Measurements from ENCODE around the gene CES3. TPM values are rescaled to one million over a fixed set of nuclear protein-coding genes. Genes with fewer than 3 reads are reported as not detected.
A peak's percentile ranks its signal among the peaks of the same experiment; 100 is the strongest.

CES3 gene
- total RNA-seq, 4 donors from 2014 or later = 10.3 to 30.3 (median 12.9) TPM

GRCh38 chr16:66918803-66919568, 42.1 kb upstream of the CES3 start, which contains the start of gene CDH16:
Gene CDH16, minus strand, starts transcription at chr16:66918885. Its CDS starts 820 bp downstream, at chr16:66918065.
- H3K36me3 ChIP-seq = peaks cover 0 to 12% of the 10 kb centered on the region in 2 donors
- TF ChIP-seq POLR2A (IDR thresholded peaks at IDR 0.05) (peak; percentile 20 to 37), CTCF (IDR thresholded peaks at IDR 0.05 in 4 of 5, conservative IDR thresholded peaks at IDR 0.05 in 1 of 5) (no peak)
- no peak within 1 kb of the TSS for H3K4me3 ChIP-seq
- H3K9me3 ChIP-seq = no peaks in the 10 kb centered on the region
- in situ Hi-C loops (cut with MboI; ENCODE audit: low sequenced_read_pairs in 4 of 4) = no loop called here
- no peaks in the 10 kb centered on the region for H3K27me3 ChIP-seq
- peak in 1 of 2 donors; percentile 76 for DNase-seq
- peak; percentile 37 to 46 for ATAC-seq
- intact Hi-C loops (cut with DNase I; ENCODE audit: low total_unique reads) = no loop called here
- H3K27ac ChIP-seq = peak within 1 kb of the TSS; percentile 91 to 99 (median 96)
- peaks cover 33 to 47% of the 10 kb centered on the region in 2 donors for H3K4me1 ChIP-seq

GRCh38 chr16:66919569-66920298, 41.3 kb upstream of the CES3 start:
- no peak for DNase-seq
- TF ChIP-seq CTCF (IDR thresholded peaks at IDR 0.05 in 4 of 5, conservative IDR thresholded peaks at IDR 0.05 in 1 of 5) = no peak
- peak; percentile 12 to 15 for TF ChIP-seq POLR2A (IDR thresholded peaks at IDR 0.05)
- intact Hi-C loops (cut with DNase I; ENCODE audit: low total_unique reads) = no loop called here
- H3K27me3 ChIP-seq = no peaks in the 10 kb centered on the region
- peaks cover 33 to 54% of the 10 kb centered on the region in 2 donors for H3K4me1 ChIP-seq
- H3K9me3 ChIP-seq = no peaks in the 10 kb centered on the region
- ATAC-seq = peak in 1 of 2 donors; percentile 10
- no peak overlapping the region for H3K4me3 ChIP-seq
- H3K36me3 ChIP-seq = peaks cover 0 to 20% of the 10 kb centered on the region in 2 donors
- in situ Hi-C loops (cut with MboI; ENCODE audit: low sequenced_read_pairs in 4 of 4) = no loop called here
- H3K27ac ChIP-seq = peak overlapping the region; percentile 91 to 99 (median 96)

- ATAC-seq = no peak
These were observed 40.8 kb upstream of the CES3 start for GRCh38 chr16:66920299-66920590.

More at GRCh38 chr16:66920299-66920590, 40.8 kb upstream of the CES3 start:
- no peak overlapping the region for H3K4me3 ChIP-seq
- intact Hi-C loops (cut with DNase I; ENCODE audit: low total_unique reads) = no loop called here
- H3K4me1 ChIP-seq = peaks cover 33 to 57% of the 10 kb centered on the region in 2 donors
- H3K9me3 ChIP-seq = no peaks in the 10 kb centered on the region
- in situ Hi-C loops (cut with MboI; ENCODE audit: low sequenced_read_pairs in 4 of 4) = no loop called here
- peak overlapping the region; percentile 91 to 99 (median 96) for H3K27ac ChIP-seq
- no peak for DNase-seq
- TF ChIP-seq CTCF (IDR thresholded peaks at IDR 0.05 in 4 of 5, conservative IDR thresholded peaks at IDR 0.05 in 1 of 5) (no peak), POLR2A (IDR thresholded peaks at IDR 0.05) (no peak)
- no peaks in the 10 kb centered on the region for H3K27me3 ChIP-seq
- peaks cover 0 to 20% of the 10 kb centered on the region in 2 donors for H3K36me3 ChIP-seq

Data from gastrocnemius medialis (tissue), 4 donors.